IMR-90 (cell line): ENCODE data around the gene MTMR3. TPM values are rescaled to one million over a fixed set of nuclear protein-coding genes. Genes with fewer than 3 reads are reported as not detected.

Experiments used
- ATAC-seq: fragments of 200-7000 bp; cut with Tn5 transposase; 2 replicates; pipeline ENCODE4 v1.9.1; 2020; ENCODE audit warnings: low read depth, mild to moderate bottlenecking, moderate library complexity
- BruUV-seq: library from RNA; stranded (reverse); fragments of 400-500 nt; replicated peaks from 2 replicates; lab custom pipeline; 2021; lab: Mats Ljungman, UMichigan
- CTCF ChIA-PET: fragments of 300-600 bp; formaldehyde crosslinking; extraction: SDS; loops from one replicate; lab custom pipeline; 2021; ENCODE audit warnings: antibody characterized with exemption; lab: Yijun Ruan, JAX
- POLR2A ChIA-PET: fragments of 300-600 bp; sonication (Branson Sonifier 250); formaldehyde crosslinking; loops from one replicate; lab custom pipeline; 2022; ENCODE audit warnings: antibody characterized with exemption; ENCODE audit not compliant: unreplicated experiment; lab: Charles Lee
- DNase-seq: peaks from one replicate; pipeline ENCODE4 v3.0.0; 2013
- H2AFZ ChIP-seq: replicated peaks from 2 replicates; pipeline ENCODE3; 2013; ENCODE audit warnings: low read length, mild to moderate bottlenecking; ENCODE audit not compliant: poor library complexity
- H2AK5ac ChIP-seq: 2 replicates; pipeline ENCODE4 v1.6.1; 2013; ENCODE audit warnings: low read depth, low read length, inconsistent platforms
- H2AK9ac ChIP-seq: replicated peaks from 2 replicates; pipeline ENCODE3; 2013; ENCODE audit warnings: mild to moderate bottlenecking, low read depth, low read length, moderate library complexity; ENCODE audit not compliant: poor library complexity
- H2BK120ac ChIP-seq: 2 replicates; pipeline ENCODE4 v1.6.1; 2013; ENCODE audit warnings: low read depth, low read length, inconsistent platforms
- H2BK15ac ChIP-seq: 3 replicates; pipeline ENCODE4 v1.6.1; 2013; ENCODE audit warnings: low read depth, low read length, inconsistent platforms
- H2BK20ac ChIP-seq: 2 replicates; pipeline ENCODE4 v1.6.1; 2013; ENCODE audit warnings: low read depth, mild to moderate bottlenecking, inconsistent platforms, low read length, moderate library complexity
- H2BK5ac ChIP-seq: 2 replicates; pipeline ENCODE4 v1.6.1; 2013; ENCODE audit warnings: mild to moderate bottlenecking, low read depth, low read length, inconsistent platforms; ENCODE audit not compliant: poor library complexity, severe bottlenecking
- H3K14ac ChIP-seq: replicated peaks from 2 replicates; pipeline ENCODE4 v1.6.1; 2013; ENCODE audit warnings: low read depth, low read length, inconsistent platforms
- H3K18ac ChIP-seq: 2 replicates; pipeline ENCODE4 v1.6.1; 2013; ENCODE audit warnings: low read depth, low read length, control low read depth
- H3K23ac ChIP-seq: 2 replicates; pipeline ENCODE4 v1.6.1; 2013; ENCODE audit warnings: low read depth, low read length, inconsistent platforms
- H3K27ac ChIP-seq: 2 replicates; pipeline ENCODE4 v1.5.1; 2013; ENCODE audit warnings: mild to moderate bottlenecking, control low read depth, low read length; ENCODE audit not compliant: insufficient read depth
- H3K27me3 ChIP-seq: 2 replicates; pipeline ENCODE4 v1.6.1; 2013; ENCODE audit warnings: low read length; ENCODE audit not compliant: control insufficient read depth, insufficient read depth
- H3K36me3 ChIP-seq: 2 replicates; pipeline ENCODE4 v1.6.1; 2013; ENCODE audit warnings: low read length, mixed read lengths; ENCODE audit not compliant: control insufficient read depth, insufficient read depth
- H3K4ac ChIP-seq: 2 replicates; pipeline ENCODE4 v1.6.1; 2013; ENCODE audit warnings: low read depth, low read length, inconsistent platforms
- H3K4me1 ChIP-seq: 2 replicates; pipeline ENCODE4 v1.6.1; 2013; ENCODE audit warnings: low read length, mixed read lengths; ENCODE audit not compliant: control insufficient read depth, insufficient read depth
- H3K4me2 ChIP-seq: 2 replicates; pipeline ENCODE4 v1.6.1; 2013; ENCODE audit warnings: low read depth, mild to moderate bottlenecking, control low read depth, low read length, moderate library complexity
- H3K4me3 ChIP-seq: 2 replicates; pipeline ENCODE4 v1.5.1; 2013; ENCODE audit warnings: low read depth, mild to moderate bottlenecking, control low read depth, low read length, moderate library complexity; ENCODE audit not compliant: insufficient read depth
- H3K56ac ChIP-seq: 2 replicates; pipeline ENCODE4 v1.6.1; 2013; ENCODE audit warnings: low read length, inconsistent platforms; ENCODE audit not compliant: insufficient read depth; ENCODE audit errors: extremely low read depth
- H3K79me1 ChIP-seq, 2 experiments: 2 replicates each; pipeline ENCODE4 v1.6.1; 2013; ENCODE audit warnings: low read length in 2 of 2, inconsistent platforms in 1 of 2, low read depth in 1 of 2
- H3K9ac ChIP-seq: 2 replicates; pipeline ENCODE4 v1.6.1; 2013; ENCODE audit warnings: low read depth, low read length, control low read depth
- H3K9me1 ChIP-seq: 2 replicates; pipeline ENCODE4 v1.6.1; 2013; ENCODE audit warnings: low read length, inconsistent platforms; ENCODE audit not compliant: insufficient read depth
- H3K9me3 ChIP-seq: 2 replicates; pipeline ENCODE4 v1.6.1; 2013; ENCODE audit warnings: low read length; ENCODE audit not compliant: control insufficient read depth, insufficient read depth
- H4K20me1 ChIP-seq: 2 replicates; pipeline ENCODE4 v1.6.1; 2013; ENCODE audit warnings: low read length, inconsistent platforms; ENCODE audit not compliant: insufficient read depth
- H4K5ac ChIP-seq: 2 replicates; pipeline ENCODE4 v1.6.1; 2013; ENCODE audit warnings: mild to moderate bottlenecking, low read depth, low read length, control low read depth
- H4K8ac ChIP-seq, 2 experiments: 2 replicates each; pipeline ENCODE4 v1.6.1; 2013; ENCODE audit warnings: low read depth in 2 of 2, low read length in 2 of 2, control low read depth in 1 of 2, inconsistent platforms in 1 of 2
- H4K91ac ChIP-seq: 2 replicates; pipeline ENCODE4 v1.6.1; 2013; ENCODE audit warnings: low read depth, low read length, inconsistent platforms; ENCODE audit not compliant: insufficient read depth
- BHLHE40 ChIP-seq: fragments of 150-350 bp; IDR thresholded peaks from 2 replicates; pipeline ENCODE4 v1.6.1; 2016; ENCODE audit warnings: mild to moderate bottlenecking, low read depth, low read length
- CHD1 ChIP-seq: IDR thresholded peaks from 2 replicates; pipeline ENCODE4 v1.6.1; 2012; ENCODE audit warnings: low read depth, low read length, improper control_type of control experiment
- ELK1 ChIP-seq: fragments of 150-350 bp; IDR thresholded peaks from 2 replicates; pipeline ENCODE4 v1.6.1; 2016; ENCODE audit warnings: low read depth, mild to moderate bottlenecking, low read length, moderate library complexity, borderline replicate concordance
- FOS ChIP-seq: fragments of 150-350 bp; IDR thresholded peaks from 2 replicates; pipeline ENCODE4 v1.6.1; 2016; ENCODE audit warnings: low read depth, low read length
- MAFK ChIP-seq: IDR thresholded peaks from 2 replicates; pipeline ENCODE4 v1.6.1; 2012; ENCODE audit warnings: low read depth, low read length, improper control_type of control experiment
- MAZ ChIP-seq: IDR thresholded peaks from 2 replicates; pipeline ENCODE4 v1.6.1; 2012; ENCODE audit warnings: low read depth, mild to moderate bottlenecking, low read length, improper control_type of control experiment, moderate library complexity, borderline replicate concordance
- MXI1 ChIP-seq: IDR thresholded peaks from 2 replicates; pipeline ENCODE4 v1.6.1; 2012; ENCODE audit warnings: low read depth, mild to moderate bottlenecking, low read length, moderate library complexity, borderline replicate concordance
- NFE2L2 ChIP-seq: fragments of 150-350 bp; IDR thresholded peaks from 2 replicates; pipeline ENCODE4 v1.6.1; 2016; ENCODE audit warnings: low read depth, mild to moderate bottlenecking, low read length
- POLR2A ChIP-seq: IDR thresholded peaks from 2 replicates; pipeline ENCODE4 v1.6.1; 2012; ENCODE audit warnings: mild to moderate bottlenecking, low read depth, low read length
- RAD21 ChIP-seq: IDR thresholded peaks from 2 replicates; pipeline ENCODE4 v1.6.1; 2012; ENCODE audit warnings: low read length, improper control_type of control experiment
- RCOR1 ChIP-seq: IDR thresholded peaks from 2 replicates; pipeline ENCODE4 v1.6.1; 2012; ENCODE audit warnings: mild to moderate bottlenecking, low read length, improper control_type of control experiment; ENCODE audit not compliant: insufficient replicate concordance
- SMC3 ChIP-seq: fragments of 150-350 bp; IDR thresholded peaks from 2 replicates; pipeline ENCODE4 v1.6.1; 2016; ENCODE audit warnings: low read depth, mild to moderate bottlenecking, antibody characterized with exemption, low read length, moderate library complexity
- WGBS, 2 experiments: methylation state at CpG; one replicate each; pipeline versions ENCODE4 v1.1.5 to v1.1.7; 2013; ENCODE audit warnings: missing lambda C conversion rate in 2 of 2; ENCODE audit not compliant: insufficient read length in 1 of 2; ENCODE audit errors: extremely low coverage in 2 of 2; 5-methylcytosine and 5-hydroxymethylcytosine counted together
- dilution Hi-C: fragments of 300-500 bp; cut with HindIII; formaldehyde crosslinking; loops from one replicate; pipeline ENCODE4 v1.14.3; 2018; ENCODE audit warnings: low sequenced_read_pairs; ENCODE audit not compliant: unreplicated experiment
- in situ Hi-C: fragments of 300-500 bp; cut with MboI; formaldehyde crosslinking; loops from 3 replicates; pipeline ENCODE4 v1.14.3; 2019; ENCODE audit warnings: low sequenced_read_pairs, inconsistent platforms, mixed read lengths
- intact Hi-C: fragments of 100-400 bp; cut with micrococcal nuclease; formaldehyde crosslinking; loops from 2 replicates; pipeline ENCODE4 v1.10.0; 2022
- polyA plus RNA-seq, 3 experiments: library from polyadenylated mRNA; depleted of rRNA; stranded (reverse); fragments of >200 nt; gene quantifications; 2 replicates each; pipeline ENCODE4 v1.2.3, GENCODE V29; 2012; ENCODE audit warnings: low replicate concordance in 1 of 3
- total RNA-seq: library from RNA; depleted of rRNA; stranded (reverse); fragments of >200 nt; gene quantifications from 2 replicates; pipeline ENCODE4 v1.2.3, GENCODE V29; 2012
- TF ChIP-seq, protein P1 (sequence below): fragments of 150-350 bp; IDR thresholded peaks from 2 replicates; pipeline ENCODE4 v1.6.1; 2017; ENCODE audit warnings: mild to moderate bottlenecking, antibody characterized with exemption, low read length, low read depth

Gene MTMR3
- total and polyA plus RNA-seq, 2 of the 4 experiments (the other 2 are of a cell fraction): 21.3 to 29.4 TPM

GRCh38 chr22:30008401-30008800, 125.4 kb downstream of the MTMR3 start:
- H2BK20ac ChIP-seq: no peak overlapping the region
- no peak overlapping the region for H3K4me3 ChIP-seq
- H3K27me3 ChIP-seq: no peaks in the 10 kb centered on the region
- H3K36me3 ChIP-seq: peaks cover 25% of the 10 kb centered on the region
- WGBS, 2 experiments: no CpG with 5 or more reads among the region's 2 CpGs
- in situ Hi-C loops: loop anchor here (10.0 kb wide), 1 partner anchor 374 kb away; no protein-coding TSS in a partner anchor
- POLR2A ChIA-PET: no interaction called here
- H3K4me2 ChIP-seq: no peak overlapping the region
- H2AK5ac ChIP-seq: no peak overlapping the region
- DNase-seq: no peak
- H4K8ac ChIP-seq: no peak overlapping the region
- H3K4ac ChIP-seq: no peak overlapping the region
- H3K9me1 ChIP-seq: peaks cover 9% of the 10 kb centered on the region; the same call in 1 of the 2 replicates
- H4K91ac ChIP-seq: no peak overlapping the region
- H3K27ac ChIP-seq: no peak overlapping the region
- no peak overlapping the region for H3K56ac ChIP-seq
- TF ChIP-seq NFE2L2: no peak
- TF ChIP-seq RCOR1: no peak
- TF ChIP-seq MAFK: no peak
- no peak for TF ChIP-seq FOS
- TF ChIP-seq POLR2A: no peak
- TF ChIP-seq, protein P1, sequence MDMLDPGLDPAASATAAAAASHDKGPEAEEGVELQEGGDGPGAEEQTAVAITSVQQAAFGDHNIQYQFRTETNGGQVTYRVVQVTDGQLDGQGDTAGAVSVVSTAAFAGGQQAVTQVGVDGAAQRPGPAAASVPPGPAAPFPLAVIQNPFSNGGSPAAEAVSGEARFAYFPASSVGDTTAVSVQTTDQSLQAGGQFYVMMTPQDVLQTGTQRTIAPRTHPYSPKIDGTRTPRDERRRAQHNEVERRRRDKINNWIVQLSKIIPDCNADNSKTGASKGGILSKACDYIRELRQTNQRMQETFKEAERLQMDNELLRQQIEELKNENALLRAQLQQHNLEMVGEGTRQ: no peak
- TF ChIP-seq MAZ: no peak
- no peak for TF ChIP-seq BHLHE40
- TF ChIP-seq MXI1: no peak
- no peak for TF ChIP-seq RAD21
- no peak for TF ChIP-seq SMC3
- TF ChIP-seq ELK1: no peak
- TF ChIP-seq CHD1: no peak
- H3K79me1 ChIP-seq: peaks cover 0 to 19% of the 10 kb centered on the region in 2 experiments; a peak in 3 of 4 replicates
- no peak overlapping the region for H2AFZ ChIP-seq
- ATAC-seq: no peak
- no peaks in the 10 kb centered on the region for H3K9me3 ChIP-seq
- CTCF ChIA-PET: no interaction called here
- H4K5ac ChIP-seq: no peak overlapping the region
- dilution Hi-C loops: no loop called here
- H4K20me1 ChIP-seq: peaks cover 5% of the 10 kb centered on the region; the same call in 1 of the 2 replicates
- H3K14ac ChIP-seq: no peak overlapping the region
- H2BK15ac ChIP-seq: no peak overlapping the region
- no peak overlapping the region for H2BK120ac ChIP-seq
- H2BK5ac ChIP-seq: no peak overlapping the region
- no peak overlapping the region for H3K23ac ChIP-seq
- BruUV-seq: no TSS peak
- peaks cover 11% of the 10 kb centered on the region for H3K4me1 ChIP-seq
- intact Hi-C loops: loop anchor here (5.0 kb wide), 1 partner anchor 166 kb away; no protein-coding TSS in a partner anchor
- H2AK9ac ChIP-seq: no peak overlapping the region
- H3K18ac ChIP-seq: no peak overlapping the region
- no peak overlapping the region for H3K9ac ChIP-seq
